Islet of Langerhans (tissue), 1 donor: Measurements from ENCODE around the gene AURKAIP1.
"Not testable (repeated sequence)": the region's sequence is repeated elsewhere in the genome, so short reads cannot be mapped to it uniquely, and the experiment has no call there.

Source experiments
- FAIRE-seq: peaks from one replicate; lab custom pipeline; 2011; peaks lifted over from hg19 to GRCh38; lab: Jason Lieb, UNC

AURKAIP1 gene

DNA sequence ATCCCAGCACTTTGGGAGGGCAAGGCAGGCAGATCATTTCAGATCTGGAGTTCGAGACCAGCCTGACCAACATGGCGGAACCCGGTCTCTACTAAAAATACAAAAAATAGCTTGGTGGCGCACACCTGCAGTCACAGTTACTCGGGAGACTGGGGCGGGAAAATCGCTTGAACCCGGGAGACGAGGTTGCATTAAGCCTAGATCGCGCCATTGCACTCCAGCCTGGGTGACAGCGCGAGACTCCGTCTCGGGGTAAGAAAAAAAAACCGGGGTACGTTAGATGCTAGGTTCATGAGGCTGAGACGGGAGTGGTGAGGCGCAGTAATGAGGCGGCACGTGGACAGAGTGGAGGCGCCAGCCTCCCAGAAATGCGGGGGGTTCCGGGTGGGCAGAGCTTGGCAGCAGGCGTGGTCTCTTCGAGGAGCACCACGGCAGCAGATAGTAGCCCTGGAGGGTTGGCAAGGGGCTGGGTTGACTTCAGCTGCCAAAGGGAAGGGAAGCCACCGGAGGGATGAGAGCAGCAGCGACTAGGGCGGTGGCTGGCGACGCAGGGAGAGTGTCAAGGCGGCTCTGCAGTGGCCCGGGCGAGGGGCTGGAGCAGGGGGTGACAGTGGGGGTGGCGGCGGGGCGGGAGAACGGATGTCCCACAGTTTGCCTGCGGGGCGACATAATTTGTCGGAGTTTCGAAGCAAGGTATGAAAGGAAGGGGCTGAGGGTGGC is 31.3 kb upstream of the AURKAIP1 start:
- FAIRE-seq = no peak

- FAIRE-seq = no peak
Measured at GRCh38 chr1:1403653-1404052, 28.6 kb upstream of the AURKAIP1 start.

DNA sequence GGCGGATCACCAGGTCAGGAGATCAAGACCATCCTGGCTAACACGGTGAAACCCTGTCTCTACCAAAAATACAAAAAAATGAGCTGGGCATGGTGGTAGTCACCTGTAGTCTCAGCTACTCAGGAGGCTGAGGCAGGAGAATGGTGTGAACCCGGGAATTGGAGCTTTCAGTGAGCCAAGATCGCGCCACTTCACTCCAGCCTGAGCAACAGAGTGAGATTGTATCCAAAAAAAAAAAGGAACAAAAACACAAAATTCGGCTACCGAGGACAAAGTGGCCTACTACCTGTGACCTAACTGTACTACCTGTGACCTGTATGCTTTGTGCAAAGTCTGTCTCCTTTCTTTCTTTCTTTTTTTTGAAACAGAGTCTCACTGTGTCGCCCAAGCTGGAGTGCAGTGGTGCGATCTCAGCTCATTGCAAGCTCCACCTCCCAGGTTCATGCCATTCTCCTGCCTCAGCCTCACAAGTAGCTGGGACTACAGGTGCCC is 27.9 kb upstream of the AURKAIP1 start:
- not testable (repeated sequence) for FAIRE-seq

- FAIRE-seq = no peak
Measured at GRCh38 chr1:1402072-1402900, 27.3 kb upstream of the AURKAIP1 start.

GRCh38 chr1:1401457-1402010 is 26.5 kb upstream of the AURKAIP1 start:
- no peak for FAIRE-seq

GRCh38 chr1:1400576-1401456 is 25.8 kb upstream of the AURKAIP1 start:
- FAIRE-seq = no peak

GRCh38 chr1:1399872-1400575 is 25.0 kb upstream of the AURKAIP1 start:
- no peak for FAIRE-seq

- no peak for FAIRE-seq
Measured at GRCh38 chr1:1399187-1399871, 24.3 kb upstream of the AURKAIP1 start, which contains the start of gene CCNL2. Gene CCNL2 (minus strand): TSS chr1:1399335. CDS start chr1:1399306, 29 bp downstream.

GRCh38 chr1:1398677-1399186 is 23.7 kb upstream of the AURKAIP1 start:
- FAIRE-seq = no peak

DNA sequence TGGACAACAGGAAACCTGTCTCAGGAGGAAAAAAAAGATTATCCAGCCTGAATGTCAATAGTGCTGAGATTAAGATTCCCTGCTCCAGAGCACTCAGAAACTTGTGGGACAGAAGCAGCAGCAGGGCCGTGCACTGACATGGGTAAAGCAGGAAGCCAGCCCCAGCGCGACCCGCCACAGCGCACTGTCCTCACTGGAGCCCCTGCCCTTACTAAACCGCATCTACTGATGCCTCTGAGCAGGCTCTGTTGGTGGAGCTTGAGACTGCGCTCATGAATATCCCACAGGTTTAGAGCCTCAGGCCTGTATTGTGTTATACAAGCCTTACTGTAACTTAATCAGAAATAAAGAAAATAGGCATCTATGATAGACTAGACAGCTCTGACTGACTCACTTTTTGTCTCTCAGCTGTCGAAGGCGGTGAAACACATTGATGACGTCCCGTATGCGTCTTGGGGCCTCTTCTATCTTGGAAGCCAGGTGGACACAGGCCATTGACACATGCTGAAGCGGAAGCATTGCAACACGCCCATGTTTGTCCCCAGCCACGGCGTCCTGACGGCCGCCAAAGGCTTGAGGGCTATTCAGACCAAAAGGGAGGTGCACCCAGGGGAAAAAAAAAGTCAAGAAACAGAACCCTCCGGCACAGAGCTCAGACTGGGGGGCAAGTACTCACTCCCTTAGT is 23.0 kb upstream of the AURKAIP1 start:
- FAIRE-seq = no peak

- FAIRE-seq = no peak
Measured at GRCh38 chr1:1395166-1395565, 20.2 kb upstream of the AURKAIP1 start.

GRCh38 chr1:1394116-1394515 is 19.1 kb upstream of the AURKAIP1 start:
- no peak for FAIRE-seq

DNA sequence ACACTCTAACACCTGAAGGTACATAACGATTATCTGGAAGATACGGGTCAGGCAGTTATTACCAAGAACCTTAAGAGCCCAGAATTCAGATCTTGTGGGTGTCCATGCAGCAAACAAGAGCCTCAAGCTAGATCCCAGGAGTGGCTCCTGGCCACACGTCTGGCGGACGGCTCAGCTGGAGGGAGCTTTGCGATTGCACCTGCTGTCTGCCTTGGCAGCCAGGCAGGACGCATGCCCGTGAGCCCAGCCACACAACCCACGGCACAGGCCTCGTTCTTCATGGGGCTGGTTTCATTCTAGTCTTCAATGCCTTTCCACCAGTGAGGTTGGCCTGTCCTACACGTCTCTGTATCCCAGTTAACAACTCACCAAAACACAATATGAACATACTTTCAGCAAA is 18.4 kb upstream of the AURKAIP1 start:
- FAIRE-seq = no peak

DNA sequence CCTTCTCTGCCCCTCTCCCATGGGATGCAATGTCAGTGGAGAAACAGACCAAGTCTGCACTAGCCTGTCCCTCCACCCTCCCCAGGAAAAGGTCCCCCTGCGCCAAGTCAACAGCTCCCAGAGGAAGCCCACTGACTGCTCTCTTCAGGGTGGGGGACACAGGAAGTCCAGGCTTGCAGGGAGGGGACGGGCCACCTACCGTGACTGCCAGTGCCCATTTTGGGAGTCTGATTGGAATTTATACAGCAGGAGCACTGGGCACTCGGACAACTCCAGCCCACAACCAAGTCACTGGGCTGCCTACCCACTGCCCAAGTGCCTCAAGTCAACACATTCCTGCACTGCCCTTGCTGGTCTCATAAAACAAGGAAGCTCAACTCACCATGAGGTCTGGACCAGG is 18.0 kb upstream of the AURKAIP1 start:
- FAIRE-seq = no peak

DNA sequence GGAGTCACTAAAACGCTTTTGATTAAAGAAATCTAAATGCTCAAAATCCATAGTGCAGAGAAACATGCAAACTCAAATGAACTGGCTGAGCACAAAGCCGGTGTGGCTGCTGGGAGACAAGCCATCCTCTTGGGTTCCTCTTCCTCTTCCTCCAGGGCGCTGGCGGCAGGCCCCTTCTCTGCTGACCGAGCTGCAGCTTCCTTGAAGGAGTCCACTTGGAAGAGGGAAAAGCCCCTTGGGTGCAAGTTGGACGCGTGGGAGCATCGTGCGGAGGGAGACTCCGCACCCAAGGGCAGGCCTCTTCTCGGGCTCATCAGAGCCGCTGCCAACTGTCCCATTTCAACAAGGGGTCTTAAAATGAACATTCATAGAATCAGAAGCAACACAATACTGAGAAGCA is 16.2 kb upstream of the AURKAIP1 start:
- no peak for FAIRE-seq

DNA sequence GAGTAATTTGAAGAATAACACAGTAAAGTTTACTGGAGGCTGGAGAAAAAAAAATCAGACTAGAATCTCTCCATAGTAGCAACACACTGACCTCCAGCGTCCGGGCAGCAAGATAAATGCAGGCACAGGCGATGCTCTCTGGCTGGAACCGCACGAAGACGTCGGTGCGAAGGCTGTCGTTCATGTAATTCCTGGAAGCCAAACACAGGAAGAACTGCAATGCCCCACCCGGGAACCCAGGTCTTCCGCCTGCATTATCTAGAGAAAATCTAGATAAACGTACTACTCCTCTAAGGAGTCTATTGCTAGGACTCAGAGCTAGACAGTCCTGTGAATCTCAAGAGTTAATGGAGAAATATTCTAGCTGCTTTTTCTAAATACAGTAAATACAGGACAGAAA is 15.7 kb upstream of the AURKAIP1 start:
- FAIRE-seq = no peak

DNA sequence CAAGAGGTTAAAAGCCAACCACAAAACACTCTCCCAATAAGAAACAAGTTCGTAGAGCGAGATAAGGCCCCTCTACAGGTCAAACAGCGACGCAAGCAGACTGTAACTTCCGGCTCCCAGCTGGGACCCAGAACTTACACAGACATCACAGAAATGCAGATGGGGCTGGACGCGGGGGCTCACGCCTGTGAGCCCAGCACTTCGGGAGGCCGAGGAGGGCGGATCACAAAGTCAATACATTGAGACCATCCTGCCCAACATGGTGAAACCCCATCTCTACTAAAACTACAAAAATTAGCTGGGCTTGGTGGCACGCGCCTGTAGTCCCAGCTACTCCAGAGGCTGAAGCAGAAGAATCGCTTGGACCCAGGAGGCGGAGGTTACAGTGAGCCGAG is 13.1 kb upstream of the AURKAIP1 start:
- FAIRE-seq = no peak

- FAIRE-seq = no peak
Measured at GRCh38 chr1:1387098-1388077, 12.4 kb upstream of the AURKAIP1 start.

- FAIRE-seq = no peak
Measured at GRCh38 chr1:1385931-1386330, 10.9 kb upstream of the AURKAIP1 start.
